Breast epithelium (tissue), 4 donors: Measurements from ENCODE around the gene BRD1. TPM values are rescaled to one million over a fixed set of nuclear protein-coding genes. Genes with fewer than 3 reads are reported as not detected.

Experiments used
- DNase-seq, 2 donors: peaks; one replicate each; pipeline ENCODE4 v3.0.0-alpha.2; 2019; ENCODE audit warnings: low spot score in 2 of 2
- H3K27ac ChIP-seq, 2 donors: fragments of 200-600 bp; sonication (generic) in 1 of 2; one replicate each; pipeline ENCODE4 v1.5.1; 2016 to 2019; ENCODE audit warnings: mild to moderate bottlenecking in 1 of 2
- H3K27me3 ChIP-seq, 2 donors: fragments of 200-600 bp; sonication (generic) in 1 of 2; one replicate each; pipeline versions ENCODE4 v1.5.1 to v1.6.0; 2017 to 2019; ENCODE audit warnings: control low read depth in 1 of 2, mild to moderate bottlenecking in 1 of 2
- H3K36me3 ChIP-seq: fragments of 200-600 bp; one replicate; pipeline ENCODE4 v1.5.1; 2019
- H3K4me1 ChIP-seq, 2 donors: fragments of 200-600 bp; sonication (generic); one replicate each; pipeline ENCODE4 v1.5.1; 2016 to 2019; ENCODE audit warnings: control low read depth in 1 of 2
- H3K4me3 ChIP-seq, 3 donors: fragments of 200-600 bp; sonication (generic); 1 replicate in 2 of 3; 2 replicates in 1 of 3; pipeline ENCODE4 v1.5.1; 2016 to 2019; ENCODE audit warnings: mild to moderate bottlenecking in 3 of 3, moderate library complexity in 2 of 3
- H3K9me3 ChIP-seq, 2 donors: fragments of 200-600 bp; sonication (generic) in 1 of 2; one replicate each; pipeline ENCODE4 v1.5.1; 2016 to 2019; ENCODE audit warnings: control low read depth in 1 of 2
- POLR2A ChIP-seq: fragments of 450-650 bp; IDR thresholded peaks from one replicate; pipeline ENCODE4 v1.6.1; 2016; ENCODE audit warnings: antibody characterized with exemption, mild to moderate bottlenecking, moderate library complexity
- POLR2AphosphoS5 ChIP-seq, 3 donors: sonication (generic); formaldehyde crosslinking; IDR thresholded peaks; one replicate each; pipeline ENCODE4 v1.6.1; 2017; ENCODE audit warnings: antibody characterized with exemption in 3 of 3
- intact Hi-C: fragments of 100-400 bp; cut with DNase I; formaldehyde crosslinking; loops from one replicate; pipeline ENCODE4 v1.15.1; 2023; ENCODE audit warnings: low total_unique reads
- total RNA-seq, 3 donors: library from RNA; depleted of rRNA; stranded (reverse); fragments of >200 nt; gene quantifications; one replicate each; pipeline ENCODE4 v1.1.0, GENCODE V29; 2016
- TF ChIP-seq, protein P1 (sequence below), 3 donors: fragments of 450-650 bp; IDR thresholded peaks; one replicate each; pipeline ENCODE4 v1.5.1; 2016 to 2017; ENCODE audit warnings: antibody characterized with exemption in 3 of 3, mild to moderate bottlenecking in 3 of 3, moderate library complexity in 3 of 3

The BRD1 gene
- total RNA-seq, 3 donors from 2014 or later: 33.4 to 35.1 (median 34.1) TPM

DNA sequence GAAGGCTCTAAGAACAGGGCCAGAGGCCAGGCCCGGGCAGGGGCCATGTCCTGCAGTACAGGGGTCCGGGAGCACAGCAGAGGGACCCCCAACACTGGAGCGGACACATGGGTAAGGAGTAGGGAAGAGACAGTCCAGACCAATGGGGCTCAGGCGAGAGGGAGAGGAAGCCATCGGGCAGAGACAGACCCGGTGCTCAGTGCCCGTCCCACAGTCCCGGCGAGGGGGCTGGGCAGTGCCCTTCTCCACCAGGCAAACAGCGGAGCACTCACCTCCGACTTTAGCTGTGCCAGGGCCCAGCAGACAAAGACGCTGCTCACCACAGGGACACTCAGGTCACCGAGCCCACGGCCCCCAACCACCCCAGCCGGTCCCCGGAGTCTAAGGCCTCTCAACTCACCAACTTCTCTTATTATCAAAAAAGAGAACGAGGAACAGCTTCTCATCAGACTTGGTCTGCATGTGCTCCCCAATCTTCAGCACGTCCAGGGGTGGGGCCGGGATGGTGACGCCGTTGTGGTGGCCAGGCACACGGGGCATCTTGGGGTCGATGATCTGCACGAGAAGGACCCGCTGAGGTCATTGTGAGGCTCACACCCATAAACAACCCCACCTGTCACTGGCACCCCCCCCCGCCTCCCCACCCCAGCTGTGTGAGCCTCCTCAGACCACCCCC lies 52.3 kb downstream of the BRD1 start:
- TF ChIP-seq, protein P1, sequence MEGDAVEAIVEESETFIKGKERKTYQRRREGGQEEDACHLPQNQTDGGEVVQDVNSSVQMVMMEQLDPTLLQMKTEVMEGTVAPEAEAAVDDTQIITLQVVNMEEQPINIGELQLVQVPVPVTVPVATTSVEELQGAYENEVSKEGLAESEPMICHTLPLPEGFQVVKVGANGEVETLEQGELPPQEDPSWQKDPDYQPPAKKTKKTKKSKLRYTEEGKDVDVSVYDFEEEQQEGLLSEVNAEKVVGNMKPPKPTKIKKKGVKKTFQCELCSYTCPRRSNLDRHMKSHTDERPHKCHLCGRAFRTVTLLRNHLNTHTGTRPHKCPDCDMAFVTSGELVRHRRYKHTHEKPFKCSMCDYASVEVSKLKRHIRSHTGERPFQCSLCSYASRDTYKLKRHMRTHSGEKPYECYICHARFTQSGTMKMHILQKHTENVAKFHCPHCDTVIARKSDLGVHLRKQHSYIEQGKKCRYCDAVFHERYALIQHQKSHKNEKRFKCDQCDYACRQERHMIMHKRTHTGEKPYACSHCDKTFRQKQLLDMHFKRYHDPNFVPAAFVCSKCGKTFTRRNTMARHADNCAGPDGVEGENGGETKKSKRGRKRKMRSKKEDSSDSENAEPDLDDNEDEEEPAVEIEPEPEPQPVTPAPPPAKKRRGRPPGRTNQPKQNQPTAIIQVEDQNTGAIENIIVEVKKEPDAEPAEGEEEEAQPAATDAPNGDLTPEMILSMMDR (IDR thresholded peaks at IDR 0.05): no peak
- no peak for TF ChIP-seq POLR2A
- TF ChIP-seq POLR2AphosphoS5 (IDR thresholded peaks at IDR 0.05): no peak
- peaks cover 19% of the 10 kb centered on the region for H3K36me3 ChIP-seq
- H3K27me3 ChIP-seq: no peaks in the 10 kb centered on the region
- DNase-seq: no peak
- intact Hi-C loops: no loop called here
- H3K4me1 ChIP-seq: no peaks in the 10 kb centered on the region
- no peak overlapping the region for H3K27ac ChIP-seq
- H3K4me3 ChIP-seq: no peak overlapping the region
- H3K9me3 ChIP-seq: no peaks in the 10 kb centered on the region

GRCh38 chr22:49774499-49775151 lies 53.0 kb downstream of the BRD1 start:
- Histone ChIP-seq H3K4me1 (no peaks in the 10 kb centered on the region), H3K9me3 (no peaks in the 10 kb centered on the region), H3K36me3 (peaks cover 19% of the 10 kb centered on the region), H3K27me3 (no peaks in the 10 kb centered on the region), H3K4me3 (no peak overlapping the region), H3K27ac (no peak overlapping the region)
- TF ChIP-seq POLR2AphosphoS5 (IDR thresholded peaks at IDR 0.05) (no peak), POLR2A (no peak)
- intact Hi-C loops: no loop called here
- no peak for DNase-seq

DNA sequence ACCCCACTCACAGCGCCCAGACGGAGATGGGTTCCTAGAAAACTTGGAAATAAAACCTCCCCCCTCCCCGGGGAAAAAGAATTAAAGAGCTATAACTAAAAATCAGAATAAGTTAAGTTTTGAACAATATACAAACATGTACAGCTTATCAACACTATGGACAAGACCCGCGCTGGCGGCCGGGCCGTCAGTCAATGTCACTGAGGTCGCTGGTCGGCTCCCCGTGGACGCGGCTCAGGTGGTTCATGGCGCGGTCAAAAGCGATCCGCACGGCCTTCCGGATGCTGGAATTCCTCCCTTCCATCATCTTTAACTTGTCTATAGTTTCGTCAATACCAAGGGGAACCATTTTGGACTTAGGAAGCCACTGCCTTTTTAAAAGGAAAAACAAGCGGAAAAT lies 53.6 kb downstream of the BRD1 start:
- H3K4me1 ChIP-seq: no peaks in the 10 kb centered on the region
- no peaks in the 10 kb centered on the region for H3K9me3 ChIP-seq
- TF ChIP-seq POLR2A (no peak), POLR2AphosphoS5 (IDR thresholded peaks at IDR 0.05) (no peak)
- TF ChIP-seq, protein P1 (IDR thresholded peaks at IDR 0.05): no peak
- intact Hi-C loops: no loop called here
- H3K4me3 ChIP-seq: no peak overlapping the region
- no peak for DNase-seq
- H3K36me3 ChIP-seq: peaks cover 19% of the 10 kb centered on the region
- no peaks in the 10 kb centered on the region for H3K27me3 ChIP-seq
- H3K27ac ChIP-seq: no peak overlapping the region

- H3K36me3 ChIP-seq: peaks cover 19% of the 10 kb centered on the region
Measured at GRCh38 chr22:49773531-49773930, 54.1 kb downstream of the BRD1 start.

DNA sequence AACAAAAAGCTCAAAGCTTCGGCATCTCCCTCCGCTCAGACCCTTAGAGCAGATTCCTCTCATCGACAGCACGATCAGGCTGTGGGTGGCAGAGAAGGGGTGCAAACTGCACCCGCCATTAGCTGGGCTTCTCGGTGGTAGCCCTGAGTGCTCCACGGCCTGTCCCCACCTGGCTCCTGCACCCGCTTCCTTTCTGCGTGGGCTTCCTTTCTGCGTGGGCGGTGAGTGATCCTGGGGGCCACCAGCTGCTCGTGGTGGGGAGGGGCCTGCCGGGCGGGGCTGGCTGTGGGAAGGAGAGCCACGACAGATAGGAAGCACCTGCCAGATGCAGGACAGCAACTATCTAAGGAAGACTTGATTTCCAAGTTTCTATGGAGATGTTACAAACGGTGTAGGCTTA lies 55.0 kb downstream of the BRD1 start:
- Histone ChIP-seq H3K9me3 (no peaks in the 10 kb centered on the region), H3K36me3 (peaks cover 19% of the 10 kb centered on the region), H3K27ac (no peak overlapping the region), H3K27me3 (no peaks in the 10 kb centered on the region), H3K4me3 (no peak overlapping the region), H3K4me1 (no peaks in the 10 kb centered on the region)
- DNase-seq: no peak
- TF ChIP-seq, protein P1 (IDR thresholded peaks at IDR 0.05): no peak
- TF ChIP-seq POLR2A (no peak), POLR2AphosphoS5 (IDR thresholded peaks at IDR 0.05) (no peak)
- intact Hi-C loops: no loop called here

More at GRCh38 chr22:49773531-49773930, 54.1 kb downstream of the BRD1 start:
- intact Hi-C loops: no loop called here
- Histone ChIP-seq H3K27me3 (no peaks in the 10 kb centered on the region), H3K9me3 (no peaks in the 10 kb centered on the region), H3K4me3 (no peak overlapping the region), H3K27ac (no peak overlapping the region), H3K4me1 (no peaks in the 10 kb centered on the region)
- no peak for DNase-seq
- TF ChIP-seq POLR2A (no peak), POLR2AphosphoS5 (IDR thresholded peaks at IDR 0.05) (no peak)
- TF ChIP-seq, protein P1 (IDR thresholded peaks at IDR 0.05): no peak
